ENCODE results near the gene RCAN2.
A peak's percentile ranks its signal among the peaks of the same experiment; 100 is the strongest.

RCAN2 gene

GRCh38 chr6:46491201-46491627, at the start of gene RCAN2:
RCAN2 (minus strand) TSS chr6:46491449.
- DNase-seq (ENCODE audit: low read depth) = no peak

- DNase-seq (ENCODE audit: low read depth) = no peak
These were observed 48.6 kb upstream of the RCAN2 start for GRCh38 chr6:46539866-46540265.

GRCh38 chr6:46538800-46539480, 47.7 kb upstream of the RCAN2 start:
- no peak for DNase-seq (ENCODE audit: low read depth)

GRCh38 chr6:46530896-46531295, 39.6 kb upstream of the RCAN2 start:
- no peak for DNase-seq (ENCODE audit: low read depth)

GRCh38 chr6:46528961-46529750, 37.9 kb upstream of the RCAN2 start:
- no peak for DNase-seq (ENCODE audit: low read depth)

GRCh38 chr6:46526607-46527006, 35.4 kb upstream of the RCAN2 start:
- no peak for DNase-seq (ENCODE audit: low read depth)

GRCh38 chr6:46525583-46525982, 34.3 kb upstream of the RCAN2 start:
- no peak for DNase-seq (ENCODE audit: low read depth)

- no peak for DNase-seq (ENCODE audit: low read depth)
These were observed 30.3 kb upstream of the RCAN2 start for GRCh38 chr6:46521464-46521971.

GRCh38 chr6:46517202-46517601, 26.0 kb upstream of the RCAN2 start:
- no peak for DNase-seq (ENCODE audit: low read depth)

- no peak for DNase-seq (ENCODE audit: low read depth)
These were observed 22.3 kb upstream of the RCAN2 start for GRCh38 chr6:46513533-46513932.

GRCh38 chr6:46511320-46511719, 20.1 kb upstream of the RCAN2 start:
- DNase-seq (ENCODE audit: low read depth) = no peak

- peak; percentile 64 for DNase-seq (ENCODE audit: low read depth)
These were observed 19.4 kb upstream of the RCAN2 start for GRCh38 chr6:46510651-46511050.

- DNase-seq (ENCODE audit: low read depth) = no peak
These were observed 18.8 kb upstream of the RCAN2 start for GRCh38 chr6:46509981-46510510.

GRCh38 chr6:46509063-46509462, 17.8 kb upstream of the RCAN2 start:
- no peak for DNase-seq (ENCODE audit: low read depth)

GRCh38 chr6:46507426-46507825, 16.2 kb upstream of the RCAN2 start:
- DNase-seq (ENCODE audit: low read depth) = no peak

GRCh38 chr6:46505693-46506512, 14.7 kb upstream of the RCAN2 start:
- DNase-seq (ENCODE audit: low read depth) = no peak

GRCh38 chr6:46504242-46504641, 13.0 kb upstream of the RCAN2 start:
- DNase-seq (ENCODE audit: low read depth) = no peak

GRCh38 chr6:46502486-46503119, 11.4 kb upstream of the RCAN2 start:
- DNase-seq (ENCODE audit: low read depth) = no peak

GRCh38 chr6:46501136-46502089, 10.2 kb upstream of the RCAN2 start:
- DNase-seq (ENCODE audit: low read depth) = no peak

GRCh38 chr6:46500382-46500781, 9.1 kb upstream of the RCAN2 start:
- no peak for DNase-seq (ENCODE audit: low read depth)

All from GM04503 (cell line).